ENCODE data around the gene SYT7. TPM values are rescaled to one million over a fixed set of nuclear protein-coding genes. Genes with fewer than 3 reads are reported as not detected.

SYT7 gene
- total RNA-seq, 4 donors from 2014 or later = 5.2 to 12.6 (median 8.8) TPM

GRCh38 chr11:61549177-61549576 lies 31.7 kb downstream of the SYT7 start:
- no peaks in the 10 kb centered on the region for H3K27me3 ChIP-seq
- intact Hi-C loops (cut with DNase I) = no loop called here
- TF ChIP-seq CTCF (IDR thresholded peaks at IDR 0.05) = no peak
- TF ChIP-seq POLR2A (IDR thresholded peaks at IDR 0.05) = no peak

GRCh38 chr11:61547246-61547645 lies 33.6 kb downstream of the SYT7 start:
- intact Hi-C loops (cut with DNase I) = no loop called here
- Histone ChIP-seq H3K36me3 (no peaks in the 10 kb centered on the region), H3K27ac (no peak overlapping the region), H3K4me1 (peaks cover 5 to 35% of the 10 kb centered on the region in 2 donors), H3K4me3 (replicated peaks in 1 of 3) (no peak overlapping the region), H3K9me3 (no peaks in the 10 kb centered on the region), H3K27me3 (no peaks in the 10 kb centered on the region)
- TF ChIP-seq CTCF (IDR thresholded peaks at IDR 0.05) = no peak
- no peak for TF ChIP-seq POLR2A (IDR thresholded peaks at IDR 0.05)
- no peak for DNase-seq
- 73 to 79% methylated on average over 19 of the region's 19 CpGs for WGBS, 2 donors

More at GRCh38 chr11:61549177-61549576, 31.7 kb downstream of the SYT7 start:
- H3K4me3 ChIP-seq (replicated peaks in 1 of 3) = no peak overlapping the region
- 77 to 86% methylated on average over 8 of the region's 8 CpGs for WGBS, 2 donors
- no peak for DNase-seq
- H3K27ac ChIP-seq = peak overlapping the region in 1 of 3 donors; percentile 72
- H3K36me3 ChIP-seq = no peaks in the 10 kb centered on the region
- H3K4me1 ChIP-seq = peaks cover 5 to 36% of the 10 kb centered on the region in 2 donors
- H3K9me3 ChIP-seq = no peaks in the 10 kb centered on the region

- H3K9me3 ChIP-seq = no peaks in the 10 kb centered on the region
- H3K4me1 ChIP-seq = peaks cover 5 to 35% of the 10 kb centered on the region in 2 donors
- WGBS, 2 donors = 64 to 78% methylated on average over 20 of the region's 20 CpGs
- DNase-seq = no peak
- no peak overlapping the region for H3K27ac ChIP-seq
- no peak overlapping the region for H3K4me3 ChIP-seq (replicated peaks in 1 of 3)
- no peaks in the 10 kb centered on the region for H3K27me3 ChIP-seq
- no peak for TF ChIP-seq CTCF (IDR thresholded peaks at IDR 0.05)
- no peak for TF ChIP-seq POLR2A (IDR thresholded peaks at IDR 0.05)
- H3K36me3 ChIP-seq = no peaks in the 10 kb centered on the region
- intact Hi-C loops (cut with DNase I) = no loop called here
Measured at GRCh38 chr11:61546663-61547062, 34.2 kb downstream of the SYT7 start.

GRCh38 chr11:61545921-61546320 lies 35.0 kb downstream of the SYT7 start:
- Histone ChIP-seq H3K4me1 (peaks cover 8 to 31% of the 10 kb centered on the region in 2 donors), H3K9me3 (no peaks in the 10 kb centered on the region), H3K4me3 (replicated peaks in 1 of 3) (no peak overlapping the region), H3K27ac (no peak overlapping the region), H3K27me3 (no peaks in the 10 kb centered on the region), H3K36me3 (no peaks in the 10 kb centered on the region)
- TF ChIP-seq CTCF (IDR thresholded peaks at IDR 0.05) = no peak
- no peak for TF ChIP-seq POLR2A (IDR thresholded peaks at IDR 0.05)
- no peak for DNase-seq
- WGBS, 2 donors = 94% methylated on average over 26 of the region's 32 CpGs
- intact Hi-C loops (cut with DNase I) = no loop called here

GRCh38 chr11:61545341-61545740 lies 35.5 kb downstream of the SYT7 start:
- DNase-seq = no peak
- no peaks in the 10 kb centered on the region for H3K9me3 ChIP-seq
- no peaks in the 10 kb centered on the region for H3K27me3 ChIP-seq
- H3K4me3 ChIP-seq (replicated peaks in 1 of 3) = no peak overlapping the region
- intact Hi-C loops (cut with DNase I) = no loop called here
- H3K36me3 ChIP-seq = no peaks in the 10 kb centered on the region
- no peak for TF ChIP-seq POLR2A (IDR thresholded peaks at IDR 0.05)
- peak in 2 of 6 experiments; percentile 15 to 23 for TF ChIP-seq CTCF (IDR thresholded peaks at IDR 0.05)
- 97 to 100% methylated on average over 7 of the region's 7 CpGs for WGBS, 2 donors
- H3K27ac ChIP-seq = no peak overlapping the region
- H3K4me1 ChIP-seq = peaks cover 8 to 25% of the 10 kb centered on the region in 2 donors

Data from thyroid gland (tissue), 4 donors.